Epithelial cell of prostate (primary cell): ENCODE measurements around the gene ACAD8.
"Not testable (repeated sequence)": the region's sequence is repeated elsewhere in the genome, so short reads cannot be mapped to it uniquely, and the experiment has no call there.

ENCODE experiments used
- DNase-seq: peaks from one replicate; pipeline ENCODE4 v3.0.0-alpha.2; 2011; ENCODE audit warnings: low read depth, low spot score
- H3K27ac ChIP-seq: fragments of 450-650 bp; 2 replicates; pipeline ENCODE4 v1.5.1; 2017; ENCODE audit warnings: mild to moderate bottlenecking

The ACAD8 gene

DNA sequence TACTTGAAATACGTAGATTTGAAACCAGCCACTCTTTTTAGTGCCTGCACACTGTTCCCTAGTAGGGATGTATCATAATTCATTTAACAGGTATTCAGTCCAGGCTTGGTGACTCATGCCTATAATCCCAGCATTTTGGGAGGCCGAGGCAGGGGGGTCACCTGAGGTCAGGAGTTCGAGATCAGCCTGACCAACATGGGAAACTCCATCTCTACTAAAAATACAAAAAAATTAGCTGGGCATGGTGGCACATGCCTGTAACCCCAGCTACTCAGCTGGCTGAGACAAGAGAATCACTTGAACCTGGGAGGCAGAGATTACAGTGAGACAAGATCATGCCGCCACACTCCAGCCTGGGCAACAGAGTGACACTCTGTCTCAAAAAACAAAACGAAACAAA is 31.0 kb downstream of the ACAD8 start:
- not testable (repeated sequence) for H3K27ac ChIP-seq, DNase-seq

GRCh38 chr11:134287561-134287960 is 34.2 kb downstream of the ACAD8 start:
- no peak overlapping the region for H3K27ac ChIP-seq
- DNase-seq: no peak

- H3K27ac ChIP-seq: no peak overlapping the region
- DNase-seq: no peak
These were observed 35.1 kb downstream of the ACAD8 start for GRCh38 chr11:134288486-134288885.

- no peak overlapping the region for H3K27ac ChIP-seq
- no peak for DNase-seq
These were observed 35.8 kb downstream of the ACAD8 start for GRCh38 chr11:134289167-134289566.

- H3K27ac ChIP-seq: no peak overlapping the region
- no peak for DNase-seq
These were observed 36.4 kb downstream of the ACAD8 start for GRCh38 chr11:134289789-134290188.

DNA sequence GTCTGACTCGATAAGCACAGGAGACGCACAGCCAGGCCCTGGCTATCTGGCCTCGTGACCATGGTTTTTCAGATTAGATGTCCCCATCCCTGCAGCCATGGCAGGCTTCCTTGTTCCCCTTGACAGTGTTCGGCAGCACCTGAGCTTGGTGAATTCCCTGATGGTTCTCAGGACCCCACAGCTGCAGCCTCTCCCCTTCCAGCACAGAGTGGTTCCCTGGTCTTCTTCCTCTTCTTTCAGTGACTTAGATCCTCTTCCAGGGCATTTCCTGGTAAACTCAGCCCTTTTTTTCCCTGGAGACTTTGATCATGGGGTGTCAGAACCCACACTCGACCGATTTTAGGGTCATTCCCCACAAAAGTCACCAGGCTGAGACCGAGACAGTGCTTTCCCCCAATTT is 37.3 kb downstream of the ACAD8 start:
- DNase-seq: no peak

GRCh38 chr11:134291196-134291595 is 37.8 kb downstream of the ACAD8 start:
- H3K27ac ChIP-seq: no peak overlapping the region
- DNase-seq: no peak

More for the DNA sequence above, 37.3 kb downstream of the ACAD8 start:
- H3K27ac ChIP-seq: no peak overlapping the region

DNA sequence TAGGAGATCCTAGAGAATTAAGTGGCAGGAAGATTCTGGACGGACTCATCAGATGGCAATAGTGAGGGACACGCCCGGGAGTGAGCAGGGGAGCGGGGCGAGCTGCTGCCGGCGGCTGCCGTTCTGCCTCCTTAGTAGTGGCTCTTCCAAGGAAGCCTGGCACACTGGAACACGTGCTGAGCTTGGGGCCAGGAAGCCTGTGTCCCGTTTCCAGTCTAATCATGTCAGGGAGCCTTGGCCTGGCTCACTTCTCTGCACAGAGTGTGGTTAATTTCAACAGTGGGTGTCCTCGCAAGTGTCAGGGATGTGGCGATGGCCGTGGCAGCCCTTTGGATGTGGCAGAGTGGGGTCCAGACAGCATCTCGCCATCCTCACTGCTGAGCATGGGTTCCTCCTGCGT is 39.3 kb downstream of the ACAD8 start:
- no peak for DNase-seq
- no peak overlapping the region for H3K27ac ChIP-seq

DNA sequence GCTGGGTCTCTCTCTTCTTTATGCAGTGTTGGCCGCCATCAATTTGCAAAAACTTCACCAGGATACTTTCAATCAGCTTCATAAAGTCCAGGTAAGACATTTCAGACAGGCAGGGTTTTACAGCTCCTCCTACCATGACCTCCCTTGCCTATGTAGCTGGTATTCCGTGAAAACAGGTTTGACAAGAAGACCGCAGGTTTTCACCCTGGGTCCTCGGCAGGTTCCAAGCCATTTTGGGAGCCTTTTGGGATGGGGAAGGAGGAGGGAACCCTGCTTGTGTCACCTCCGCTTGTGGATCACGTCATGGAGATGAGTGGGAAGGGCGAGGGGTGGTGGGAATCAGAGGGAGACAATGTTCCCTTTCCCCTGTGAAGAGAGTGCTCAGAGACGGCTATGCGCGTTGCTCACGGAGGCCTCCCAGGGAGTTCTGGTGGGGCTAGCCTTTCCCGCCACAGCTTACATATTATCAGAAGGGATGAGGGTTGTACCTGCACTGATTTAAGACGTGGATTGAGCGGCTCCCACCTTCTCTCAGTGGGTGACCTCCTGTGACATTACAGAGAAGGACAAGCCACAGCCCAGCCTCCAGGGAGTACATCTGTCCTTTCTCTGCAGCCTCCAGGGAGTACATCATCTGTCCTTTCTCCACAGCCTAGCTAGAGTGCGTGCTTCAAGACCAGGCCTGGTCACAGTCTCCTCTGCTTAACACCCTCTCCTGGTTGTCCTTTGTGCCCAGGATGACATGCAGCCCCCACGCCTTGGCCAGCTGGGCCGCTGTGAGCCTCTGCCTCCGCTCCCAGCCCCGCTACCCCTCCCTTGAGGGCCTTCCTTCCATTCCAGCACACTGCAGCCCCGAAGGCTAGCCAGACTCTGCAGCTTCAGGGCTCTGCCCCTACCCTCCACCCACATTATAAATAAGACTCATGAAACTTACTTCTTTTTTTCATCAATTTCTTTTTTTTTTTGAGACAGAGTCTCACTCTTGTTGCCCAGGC is 40.0 kb downstream of the ACAD8 start:
- DNase-seq: no peak
- H3K27ac ChIP-seq: no peak overlapping the region

- H3K27ac ChIP-seq: no peak overlapping the region
- DNase-seq: no peak
These were observed 41.3 kb downstream of the ACAD8 start for GRCh38 chr11:134294664-134295063.

- no peak overlapping the region for H3K27ac ChIP-seq
- DNase-seq: no peak
These were observed 58.9 kb downstream of the ACAD8 start for GRCh38 chr11:134312223-134312622.

DNA sequence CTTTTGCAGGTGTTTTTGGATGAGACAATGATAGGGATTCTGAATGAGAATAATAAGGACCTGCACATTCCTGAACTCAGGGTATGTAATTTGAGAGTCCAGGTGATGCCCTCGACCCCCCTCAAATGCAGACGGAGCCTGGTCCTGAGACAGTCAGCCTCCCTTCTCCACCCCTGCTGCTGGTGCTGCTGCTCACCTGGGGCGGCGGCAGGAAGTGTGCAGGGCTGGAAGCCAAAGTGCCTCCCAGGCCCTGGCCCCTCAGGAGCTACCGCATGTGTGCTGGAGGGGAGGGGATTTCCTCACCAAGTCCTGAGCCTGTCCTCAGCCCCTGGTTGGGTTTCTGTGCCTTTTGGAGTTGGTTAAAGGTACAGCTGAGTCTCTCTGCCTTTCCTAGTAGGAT is 59.4 kb downstream of the ACAD8 start:
- no peak for DNase-seq
- H3K27ac ChIP-seq: no peak overlapping the region

DNA sequence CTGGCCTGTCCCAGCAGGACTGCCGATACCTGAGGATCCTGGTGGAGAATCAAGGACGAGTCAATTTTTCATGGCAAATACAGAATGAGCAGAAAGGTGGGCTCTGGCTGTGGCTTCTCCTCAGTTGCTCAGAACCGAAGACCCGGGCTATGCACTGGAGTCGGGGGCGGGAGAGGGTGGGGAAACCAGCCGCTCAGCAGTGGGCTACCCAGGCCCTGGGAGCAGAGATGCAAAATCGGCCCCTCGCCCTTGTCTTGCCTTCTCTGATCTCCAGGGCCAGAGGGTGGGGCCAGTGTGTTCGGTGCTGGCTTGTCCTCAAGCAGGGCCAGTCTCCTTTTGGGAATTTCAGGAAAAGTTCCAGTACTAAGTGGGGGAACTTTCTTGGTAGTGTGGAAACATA is 60.0 kb downstream of the ACAD8 start:
- no peak for DNase-seq
- H3K27ac ChIP-seq: no peak overlapping the region

GRCh38 chr11:134313821-134314607 is 60.6 kb downstream of the ACAD8 start:
- H3K27ac ChIP-seq: no peak overlapping the region
- no peak for DNase-seq
